HG03571 (cell line): ENCODE results near the gene CYP4F3.
"Not testable (repeated sequence)": the region's sequence is repeated elsewhere in the genome, so short reads cannot be mapped to it uniquely, and the experiment has no call there.

ENCODE experiments used
- ATAC-seq: cut with Tn5 transposase; IDR thresholded peaks from one replicate; pipeline ENCODE4 v1.9.1; 2021; ENCODE audit not compliant: unreplicated experiment

CYP4F3 gene

GRCh38 chr19:15629003-15629880 lies 11.5 kb upstream of the CYP4F3 start:
- no peak for ATAC-seq

GRCh38 chr19:15631817-15632216 lies 8.9 kb upstream of the CYP4F3 start:
- no peak for ATAC-seq

GRCh38 chr19:15633082-15633835 lies 7.4 kb upstream of the CYP4F3 start:
- ATAC-seq: no peak

GRCh38 chr19:15634105-15634504 lies 6.6 kb upstream of the CYP4F3 start:
- ATAC-seq: no peak

GRCh38 chr19:15635016-15635805 lies 5.5 kb upstream of the CYP4F3 start:
- no peak for ATAC-seq

GRCh38 chr19:15636026-15636425 lies 4.7 kb upstream of the CYP4F3 start:
- no peak for ATAC-seq

GRCh38 chr19:15639596-15639995 lies 1.1 kb upstream of the CYP4F3 start:
- ATAC-seq: no peak

- ATAC-seq: no peak
Observed at GRCh38 chr19:15640904-15641597, 354 bp downstream of the CYP4F3 start.

GRCh38 chr19:15641901-15642491 lies 1.3 kb downstream of the CYP4F3 start:
- no peak for ATAC-seq

- no peak for ATAC-seq
Observed at GRCh38 chr19:15642807-15643206, 2.1 kb downstream of the CYP4F3 start.

- ATAC-seq: no peak
Observed at GRCh38 chr19:15643387-15643786, 2.7 kb downstream of the CYP4F3 start.

- no peak for ATAC-seq
Observed at GRCh38 chr19:15644066-15644741, 3.5 kb downstream of the CYP4F3 start.

- ATAC-seq: no peak
Observed at GRCh38 chr19:15644816-15645215, 4.1 kb downstream of the CYP4F3 start.

GRCh38 chr19:15649526-15649925 lies 8.8 kb downstream of the CYP4F3 start:
- no peak for ATAC-seq

- ATAC-seq: not testable (repeated sequence)
Observed at GRCh38 chr19:15650123-15650522, 9.4 kb downstream of the CYP4F3 start.

GRCh38 chr19:15651791-15652190 lies 11.1 kb downstream of the CYP4F3 start:
- ATAC-seq: no peak

- ATAC-seq: no peak
Observed at GRCh38 chr19:15652559-15653278, 12.0 kb downstream of the CYP4F3 start.

- ATAC-seq: no peak
Observed at GRCh38 chr19:15656467-15656866, 15.8 kb downstream of the CYP4F3 start.

GRCh38 chr19:15663247-15663646 lies 22.6 kb downstream of the CYP4F3 start:
- no peak for ATAC-seq
